Measurements from ENCODE around the gene BSCL2.
A peak's percentile ranks its signal among the peaks of the same experiment; 100 is the strongest.

DNA sequence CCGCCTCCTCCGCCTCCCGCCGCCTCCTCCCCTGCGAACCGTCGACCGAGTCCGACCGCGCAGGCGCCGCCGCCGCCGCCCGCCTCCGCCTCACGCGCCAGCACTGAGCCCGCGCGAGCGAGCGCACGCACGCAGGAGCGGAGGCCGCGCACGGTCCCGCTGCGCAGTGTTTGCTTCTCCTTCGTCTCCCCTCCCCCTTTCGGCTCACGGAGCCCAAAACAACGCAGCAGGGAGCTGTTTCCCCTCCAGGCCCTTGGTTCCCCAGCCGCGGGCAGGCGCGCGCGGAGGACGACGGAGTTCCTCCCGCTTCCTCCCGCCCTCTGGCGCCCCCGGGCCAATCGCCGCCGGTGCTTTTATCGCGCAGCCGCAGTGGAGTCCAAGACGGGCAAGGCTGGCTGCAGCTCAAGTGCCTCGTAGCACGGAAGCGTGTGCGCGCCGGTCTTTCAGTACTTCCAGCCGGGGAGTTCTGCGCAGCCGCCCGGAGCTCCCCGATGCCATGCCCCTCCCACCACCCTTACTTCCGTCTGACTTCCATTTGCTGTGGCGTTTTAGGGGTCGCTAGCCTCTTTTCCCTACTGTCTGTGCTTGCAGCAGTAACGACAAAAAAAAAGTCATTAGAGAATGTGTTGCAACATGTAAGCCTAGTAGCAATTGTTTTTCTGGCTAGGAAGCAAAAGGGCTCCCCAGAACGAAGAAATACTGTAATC, 20.1 kb upstream of the BSCL2 start, which contains the start of gene HNRNPUL2:
- TF ChIP-seq, protein P1, sequence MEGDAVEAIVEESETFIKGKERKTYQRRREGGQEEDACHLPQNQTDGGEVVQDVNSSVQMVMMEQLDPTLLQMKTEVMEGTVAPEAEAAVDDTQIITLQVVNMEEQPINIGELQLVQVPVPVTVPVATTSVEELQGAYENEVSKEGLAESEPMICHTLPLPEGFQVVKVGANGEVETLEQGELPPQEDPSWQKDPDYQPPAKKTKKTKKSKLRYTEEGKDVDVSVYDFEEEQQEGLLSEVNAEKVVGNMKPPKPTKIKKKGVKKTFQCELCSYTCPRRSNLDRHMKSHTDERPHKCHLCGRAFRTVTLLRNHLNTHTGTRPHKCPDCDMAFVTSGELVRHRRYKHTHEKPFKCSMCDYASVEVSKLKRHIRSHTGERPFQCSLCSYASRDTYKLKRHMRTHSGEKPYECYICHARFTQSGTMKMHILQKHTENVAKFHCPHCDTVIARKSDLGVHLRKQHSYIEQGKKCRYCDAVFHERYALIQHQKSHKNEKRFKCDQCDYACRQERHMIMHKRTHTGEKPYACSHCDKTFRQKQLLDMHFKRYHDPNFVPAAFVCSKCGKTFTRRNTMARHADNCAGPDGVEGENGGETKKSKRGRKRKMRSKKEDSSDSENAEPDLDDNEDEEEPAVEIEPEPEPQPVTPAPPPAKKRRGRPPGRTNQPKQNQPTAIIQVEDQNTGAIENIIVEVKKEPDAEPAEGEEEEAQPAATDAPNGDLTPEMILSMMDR (IDR thresholded peaks at IDR 0.05; ENCODE audit: low read length): peak; percentile 7; the same call in 1 of the 2 replicates
- TF ChIP-seq EZH2 (optimal IDR thresholded peaks at IDR 0.05; ENCODE audit: low read depth, low read length) (no peak), EZH2phosphoT487 (IDR thresholded peaks at IDR 0.05; ENCODE audit: low read length) (no peak)

All from MM.1S (cell line).